ENCODE data around the gene ZNF778.
A peak's percentile ranks its signal among the peaks of the same experiment; 100 is the strongest.
"Not testable (repeated sequence)": the region's sequence is repeated elsewhere in the genome, so short reads cannot be mapped to it uniquely, and the experiment has no call there.

The ZNF778 gene

DNA sequence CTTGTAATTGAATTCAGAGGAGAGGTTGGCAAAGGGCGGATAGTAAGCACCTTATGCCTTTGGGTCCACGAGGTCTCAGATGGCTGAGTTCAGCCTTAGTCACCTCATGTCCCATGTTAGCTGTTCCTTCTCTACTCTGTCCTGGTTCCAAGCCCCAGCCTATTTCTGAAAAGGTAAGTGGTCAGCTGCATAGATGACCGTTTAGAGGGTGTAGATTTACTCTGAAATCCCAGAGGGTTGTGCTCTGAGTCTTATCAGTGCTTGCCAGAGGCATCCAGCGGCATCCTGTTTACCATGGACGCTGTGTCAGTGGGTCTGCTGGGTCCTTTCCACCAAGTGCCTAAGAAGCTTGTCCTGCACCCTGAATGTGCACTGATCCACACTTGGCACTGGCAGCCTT is 1.9 kb downstream of the ZNF778 start:
- DNase-seq: no peak

DNA sequence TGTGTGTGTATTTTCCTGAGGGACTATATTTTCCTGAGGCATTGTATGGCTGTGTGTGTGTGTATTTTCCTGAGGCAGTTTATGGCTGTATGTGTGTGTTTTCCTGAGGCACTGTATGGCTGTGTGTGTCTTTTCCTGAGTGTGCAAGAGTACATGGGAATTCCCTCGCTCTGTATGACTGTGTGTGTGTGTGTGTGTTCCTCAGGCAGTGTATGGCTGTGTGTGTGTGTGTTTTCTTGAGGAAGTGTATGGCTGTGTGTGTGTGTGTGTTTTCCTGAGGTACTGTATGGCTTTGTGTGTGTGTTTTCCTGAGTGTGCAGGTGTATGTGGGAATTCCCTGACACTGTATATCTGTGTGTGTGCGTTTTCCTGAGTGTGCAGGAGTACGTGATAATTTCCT is 4.1 kb downstream of the ZNF778 start:
- no peak for DNase-seq

DNA sequence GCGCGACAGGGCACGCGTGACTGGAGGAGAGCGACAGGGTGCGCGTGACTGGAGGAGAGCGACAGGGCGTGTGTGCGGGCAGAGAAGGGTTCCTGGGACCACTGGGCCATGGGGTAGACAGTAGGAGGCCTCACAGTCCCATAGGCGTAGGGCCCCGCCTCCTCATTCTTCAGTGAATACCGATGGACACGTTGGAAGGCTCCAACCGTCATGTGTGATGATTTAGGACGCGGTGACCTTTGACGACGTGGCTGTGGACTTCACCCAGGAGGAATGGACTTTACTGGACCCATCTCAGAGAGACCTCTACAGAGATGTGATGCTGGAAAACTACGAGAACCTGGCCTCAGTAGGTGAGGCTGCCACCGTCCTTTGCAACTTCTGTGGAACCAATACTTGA is 5.4 kb downstream of the ZNF778 start:
- no peak for DNase-seq

DNA sequence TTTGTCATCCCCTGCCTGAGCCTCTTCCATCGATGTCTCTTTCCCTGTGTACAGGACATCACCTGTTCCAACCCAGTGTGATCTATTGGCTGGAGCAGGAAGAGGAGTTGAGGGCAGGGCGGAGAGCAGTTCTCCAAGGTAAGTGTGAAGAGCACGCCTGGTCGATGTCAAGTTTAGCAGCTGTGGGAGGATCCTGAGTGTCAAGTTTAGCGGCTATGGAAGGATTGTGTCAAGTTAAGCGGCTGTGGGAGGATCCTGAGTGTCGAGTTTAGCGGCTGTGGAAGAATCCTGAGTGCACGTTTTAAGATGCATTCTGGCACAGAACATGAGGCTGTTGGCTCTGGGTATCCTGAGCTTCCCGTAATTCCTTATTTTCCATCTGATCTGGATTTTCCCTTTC is 7.2 kb downstream of the ZNF778 start:
- no peak for DNase-seq

DNA sequence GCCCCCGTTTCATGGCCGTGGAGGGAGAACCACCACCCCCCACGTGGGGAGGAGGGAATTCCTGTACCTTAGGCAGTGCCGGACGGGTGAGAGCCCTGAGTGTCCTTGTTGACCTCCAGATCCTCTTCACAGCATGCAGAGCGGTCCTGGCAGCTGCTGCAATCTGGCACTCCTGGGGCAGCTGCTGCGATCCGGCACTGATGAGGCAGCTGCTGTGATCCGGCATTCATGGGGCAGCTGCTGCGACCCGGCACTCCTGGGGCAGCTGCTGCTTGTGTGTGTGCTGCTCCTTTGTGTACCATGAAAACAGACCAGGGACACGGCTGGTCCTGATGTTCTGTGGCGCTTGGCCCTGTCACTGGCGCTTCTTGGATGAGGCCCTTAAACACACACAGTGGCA is 12.8 kb downstream of the ZNF778 start:
- peak; percentile 71 for DNase-seq

DNA sequence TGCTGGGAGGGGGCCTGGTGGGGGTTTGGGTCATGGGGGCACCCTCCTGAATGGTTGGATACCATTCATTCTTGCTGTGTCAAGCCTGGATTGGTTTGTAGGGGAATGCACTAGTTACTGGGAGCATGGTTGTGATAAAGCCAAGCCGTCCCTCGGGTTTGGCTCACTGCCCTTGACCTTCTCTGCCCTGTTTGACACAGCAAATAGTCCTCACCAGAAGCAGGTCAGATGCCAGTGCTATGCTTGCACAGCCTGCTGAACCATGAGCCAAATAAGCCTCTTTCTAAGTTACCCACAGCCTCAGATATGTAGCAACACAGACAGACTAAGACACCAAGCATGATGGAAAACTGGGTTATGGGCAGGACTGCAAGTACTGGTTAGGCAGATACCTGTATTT is 14.6 kb downstream of the ZNF778 start:
- no peak for DNase-seq

DNA sequence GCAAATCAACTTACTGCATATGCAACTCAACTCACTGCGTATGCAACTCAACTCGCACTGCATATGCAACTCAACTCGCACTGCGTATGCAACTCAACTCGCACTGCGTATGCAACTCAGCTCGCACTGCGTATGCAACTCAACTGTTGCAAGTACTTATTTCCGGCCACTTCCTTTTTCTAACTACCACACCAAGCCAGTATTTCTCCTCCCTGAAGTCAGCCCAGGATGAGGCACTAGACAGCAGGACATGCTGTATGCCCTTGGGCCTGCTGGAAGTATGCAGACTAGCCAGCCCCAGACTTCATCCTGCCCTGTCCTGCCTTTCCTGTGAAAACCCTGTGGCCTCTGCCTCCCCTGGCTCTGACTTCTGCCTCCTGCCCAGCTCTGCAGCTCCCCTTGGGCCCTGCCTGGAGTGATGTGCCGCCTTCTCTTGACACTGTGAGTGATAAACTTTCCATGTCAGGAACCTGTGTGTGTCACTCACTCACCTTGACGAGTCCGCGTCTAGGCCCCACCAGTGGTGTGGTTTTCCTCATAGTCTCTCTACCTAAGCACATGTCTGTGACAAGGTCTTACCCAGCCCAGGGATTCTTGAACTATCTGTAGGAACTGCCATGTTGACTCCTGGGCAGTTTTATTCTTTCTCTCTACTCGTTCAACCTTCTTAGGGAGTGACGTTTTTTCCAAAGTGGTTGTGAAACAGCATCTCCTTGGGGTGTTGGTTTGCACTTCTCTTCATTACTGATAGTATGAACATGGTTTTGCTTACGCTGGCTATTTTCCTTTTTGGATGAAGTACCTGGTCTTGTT is 16.4 kb downstream of the ZNF778 start:
- no peak for DNase-seq

DNA sequence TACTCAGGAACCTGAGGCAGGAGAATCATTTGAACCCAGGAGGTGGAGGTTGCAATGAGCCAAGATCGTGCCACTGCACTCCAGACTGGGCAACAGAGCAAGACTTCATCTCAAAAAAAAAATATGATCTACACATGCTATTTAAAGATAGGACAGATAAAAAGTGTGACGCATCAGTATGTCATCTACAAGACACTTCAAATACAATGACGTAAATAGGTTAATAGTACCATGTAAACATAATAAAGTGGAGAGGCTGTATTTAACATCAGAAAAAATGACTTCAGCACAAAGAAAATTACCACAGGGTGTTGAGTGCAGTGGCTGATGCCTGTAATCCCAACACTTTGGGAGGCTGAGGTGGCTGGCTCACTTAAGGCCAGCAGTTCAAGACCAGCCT is 20.2 kb downstream of the ZNF778 start:
- DNase-seq: no peak

DNA sequence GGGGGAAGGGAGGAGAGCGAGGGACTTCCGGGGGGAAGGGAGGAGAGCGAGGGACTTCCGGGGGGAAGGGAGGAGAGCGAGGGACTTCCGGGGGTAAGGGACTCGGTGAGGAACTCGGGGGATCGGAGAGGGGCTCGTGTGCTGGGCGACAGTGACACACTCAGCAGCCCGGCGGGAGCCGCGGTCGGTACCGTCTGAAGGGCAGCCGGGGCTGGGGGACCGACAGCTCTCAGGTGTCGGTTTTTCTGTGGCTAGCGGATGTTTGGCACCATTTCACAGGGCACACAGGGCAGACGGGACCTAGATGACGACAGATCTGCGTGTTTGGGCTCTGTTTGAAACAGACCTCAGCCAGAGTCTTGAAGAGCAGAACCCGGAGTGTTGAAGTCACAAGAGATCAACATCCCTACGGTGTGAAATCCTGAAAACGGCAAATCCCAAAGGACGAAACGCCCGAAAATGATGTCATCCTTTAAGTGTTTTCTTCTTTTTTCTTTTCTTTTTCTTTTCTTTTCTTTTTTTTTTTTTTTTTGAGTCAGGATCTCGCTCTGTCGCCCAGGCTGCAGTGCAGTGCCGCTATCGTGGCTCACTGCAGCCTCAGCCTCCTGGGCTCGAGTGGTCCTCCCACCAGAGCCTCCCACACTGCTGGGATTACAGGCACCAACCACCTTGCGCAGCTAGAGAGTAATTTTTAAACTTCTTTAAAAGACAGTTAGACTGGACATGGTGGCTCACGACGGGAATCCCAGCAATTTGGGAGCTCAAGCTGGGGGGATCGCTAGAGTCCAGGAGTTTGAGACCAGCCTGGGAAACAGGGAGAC is 23.9 kb downstream of the ZNF778 start:
- DNase-seq: peak; percentile 83

DNA sequence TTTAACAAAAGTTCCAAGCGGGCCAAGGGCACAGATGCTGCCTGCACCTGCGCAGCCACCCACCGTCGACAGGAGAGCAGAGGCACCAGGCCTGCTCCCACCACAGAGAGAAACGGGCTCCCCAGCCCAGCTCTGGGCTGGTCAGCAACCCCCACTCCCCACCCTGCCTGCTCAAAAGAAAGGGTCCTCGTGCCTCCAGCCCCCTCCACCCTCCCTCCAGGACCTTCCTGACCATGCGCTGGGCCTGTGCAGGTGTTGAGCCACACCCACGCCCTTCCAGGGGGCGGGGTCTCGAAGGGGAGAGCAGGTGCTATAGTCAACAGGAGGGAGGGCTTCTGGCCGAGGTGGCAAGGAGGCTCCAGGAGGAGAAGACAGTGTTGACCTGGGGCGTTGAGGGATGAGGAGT is 25.3 kb downstream of the ZNF778 start:
- DNase-seq: no peak

DNA sequence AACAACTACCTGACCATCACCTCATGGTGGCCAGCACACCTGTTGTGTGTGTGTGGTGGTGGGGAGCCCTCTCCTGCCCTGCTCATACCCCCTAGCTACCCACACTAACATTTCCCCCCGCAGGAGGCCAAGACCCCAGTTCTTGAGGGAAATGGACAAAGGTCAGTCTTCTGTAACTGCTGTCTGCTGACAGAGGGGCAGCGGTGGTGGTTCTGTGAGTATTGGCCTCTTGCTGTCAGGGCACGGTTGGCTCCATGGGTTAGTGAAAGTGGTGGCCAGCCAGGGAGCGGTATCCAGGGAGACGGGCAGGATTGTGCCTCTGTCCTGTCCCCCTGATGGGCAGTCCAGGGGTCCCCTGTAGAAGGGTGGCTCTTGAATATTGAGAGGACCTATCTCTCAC is 26.2 kb downstream of the ZNF778 start:
- no peak for DNase-seq

DNA sequence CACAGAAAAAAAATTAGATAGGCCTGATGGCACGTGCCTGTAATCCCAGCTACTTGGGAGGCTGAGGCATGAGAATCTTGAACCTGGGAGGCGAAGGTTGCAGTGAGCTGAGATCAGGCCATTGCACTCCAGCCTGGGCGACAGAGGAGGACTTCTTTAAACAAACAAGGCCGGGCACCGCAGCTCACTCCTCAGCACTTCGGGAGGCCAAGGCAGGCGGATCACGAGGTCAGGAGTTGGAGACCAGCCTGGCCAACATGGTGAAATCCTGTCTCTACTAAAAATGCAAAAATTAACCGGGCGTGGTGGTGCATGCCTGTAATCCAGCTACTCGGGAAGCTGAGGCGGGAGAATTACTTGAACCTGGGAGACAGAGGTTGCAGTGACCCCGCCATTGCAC is 26.8 kb downstream of the ZNF778 start:
- DNase-seq: not testable (repeated sequence)

DNA sequence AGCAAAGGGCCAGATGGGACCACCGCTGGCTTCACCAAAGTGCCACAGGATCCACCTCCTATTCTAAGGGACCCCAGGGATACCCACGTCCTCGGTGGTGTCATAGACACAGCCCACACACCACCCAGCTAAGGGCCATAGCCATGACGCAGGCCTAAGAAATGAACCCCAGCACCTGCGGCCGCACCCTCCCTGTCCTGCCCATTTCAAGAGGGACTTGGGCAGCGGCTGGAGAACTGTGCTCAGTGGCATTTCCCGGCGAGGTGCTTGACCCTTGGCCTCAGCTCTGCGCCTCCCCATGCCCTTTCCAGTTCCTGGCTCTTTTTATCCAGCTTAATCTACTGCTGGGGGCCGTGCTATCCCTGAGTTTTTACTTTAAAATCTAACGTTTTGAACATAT is 27.3 kb downstream of the ZNF778 start:
- no peak for DNase-seq

DNA sequence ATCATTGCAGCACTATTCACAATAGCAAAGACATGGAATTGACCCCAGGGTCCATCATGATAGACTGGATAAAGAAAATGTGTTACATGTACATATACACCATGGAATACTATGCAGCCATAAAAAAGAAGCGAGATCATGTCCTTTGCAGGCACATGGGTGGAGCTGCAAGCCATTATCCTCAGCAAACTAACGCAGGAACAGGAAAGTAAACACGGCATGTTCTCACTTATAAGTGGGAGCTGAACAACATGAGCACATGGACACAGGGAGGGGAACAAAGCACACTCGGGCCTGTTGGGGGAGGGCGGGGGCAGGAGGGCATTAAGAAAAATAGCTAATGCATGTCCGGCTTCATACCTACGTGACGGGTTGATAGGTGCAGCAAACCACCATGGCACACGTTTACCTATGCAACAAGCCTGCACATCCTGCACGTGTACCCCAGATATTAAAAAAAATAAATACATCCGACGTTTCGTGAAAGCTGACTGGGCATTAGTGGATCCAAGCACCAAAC is 28.9 kb downstream of the ZNF778 start:
- no peak for DNase-seq

DNA sequence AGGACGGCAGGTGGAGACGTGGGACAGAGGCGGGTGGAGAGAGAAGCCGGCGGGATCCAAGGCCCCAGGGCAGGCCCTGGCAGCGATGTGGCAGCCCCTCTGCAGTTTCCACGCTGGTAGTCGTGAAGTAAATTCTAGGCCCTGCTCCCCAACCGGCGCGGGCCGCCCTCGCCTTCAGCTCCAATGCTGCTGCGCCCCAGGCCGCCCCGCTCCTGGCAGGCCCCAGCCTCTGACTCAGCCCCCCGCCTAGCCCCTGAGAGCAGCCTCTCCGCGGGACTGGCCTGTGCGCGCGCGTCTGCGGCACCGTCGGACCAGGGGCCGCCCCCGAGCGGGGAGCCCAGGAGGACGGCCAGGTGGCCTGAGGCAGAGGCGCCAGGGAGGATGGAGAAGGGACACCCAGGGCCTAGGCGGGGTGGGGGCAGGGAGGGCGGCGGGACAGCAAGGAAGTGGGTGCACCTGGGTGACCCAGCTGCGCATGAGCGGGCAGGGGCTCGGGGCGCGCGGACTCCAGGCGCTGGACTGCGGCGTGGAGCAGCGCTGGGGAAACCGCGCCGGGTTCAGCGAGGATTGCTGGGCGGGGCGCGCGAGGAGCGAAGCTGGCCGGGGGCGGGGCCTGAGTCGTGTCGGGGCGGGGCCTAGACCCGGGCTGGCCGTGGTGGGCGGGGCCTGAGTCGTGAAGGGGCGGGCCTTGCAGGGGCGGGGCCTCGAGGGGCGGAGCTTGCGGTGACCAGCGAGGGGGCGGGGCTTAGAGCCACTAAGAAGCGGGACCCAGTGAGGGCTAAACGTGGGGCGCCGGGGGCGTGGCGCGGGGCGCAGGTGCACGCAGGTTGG is 29.6 kb downstream of the ZNF778 start:
- peak; percentile 90 for DNase-seq

DNA sequence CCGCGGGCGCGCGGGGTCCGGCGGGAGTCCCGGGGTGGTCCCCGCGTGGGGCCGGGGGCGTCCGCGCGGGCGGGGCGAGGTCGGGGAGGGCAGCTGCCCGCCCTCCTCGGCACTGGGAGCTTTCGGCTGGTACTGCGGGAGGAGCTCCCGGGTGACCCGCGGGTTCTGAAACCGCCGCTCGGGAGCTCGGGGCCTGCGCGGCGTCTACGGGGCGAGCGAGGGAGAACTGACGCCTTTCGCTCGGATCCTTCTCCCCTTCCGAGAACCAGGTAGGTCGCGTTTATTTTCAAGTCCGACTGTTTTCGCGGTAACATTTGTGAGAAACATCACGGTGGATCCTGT is 30.2 kb downstream of the ZNF778 start:
- DNase-seq: not testable (repeated sequence)

DNA sequence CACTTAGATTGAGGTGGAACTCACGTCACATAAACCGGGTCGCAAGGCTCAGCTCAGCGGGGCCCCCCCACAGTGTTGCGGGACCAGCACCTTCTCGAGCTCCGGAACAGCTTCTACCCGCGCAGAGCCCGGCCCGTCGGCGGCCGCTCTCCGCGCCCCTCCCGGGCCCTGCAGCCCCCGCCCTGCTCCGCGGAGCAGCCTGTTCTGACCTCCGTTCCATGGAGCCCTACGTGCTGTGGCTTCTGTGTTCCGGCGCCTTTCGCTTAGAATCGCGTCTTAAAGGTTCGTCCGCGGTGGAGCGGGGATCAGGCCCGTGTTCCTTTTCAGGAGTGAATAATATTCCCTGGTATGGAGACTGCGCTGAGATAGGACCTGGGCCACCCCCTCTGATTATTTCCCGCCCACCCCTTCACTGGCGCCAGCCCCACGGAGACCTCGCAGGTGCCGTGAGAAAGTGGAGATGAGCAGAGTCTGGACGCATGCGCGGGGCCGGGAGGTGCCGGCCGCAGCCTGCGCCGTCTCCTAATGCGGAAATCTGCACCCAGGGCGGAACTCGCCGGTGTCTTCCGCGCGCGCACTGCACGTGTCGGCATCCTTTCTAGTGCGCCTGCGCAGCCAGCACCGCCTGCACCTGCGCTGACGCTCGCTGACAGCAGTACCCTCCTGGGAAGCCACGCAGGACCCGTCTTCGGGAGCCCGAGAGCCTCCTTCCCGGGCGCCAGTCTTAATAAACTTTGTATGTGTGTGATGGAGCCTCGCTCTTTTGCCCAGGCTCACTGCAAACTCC is 30.9 kb downstream of the ZNF778 start:
- no peak for DNase-seq

DNA sequence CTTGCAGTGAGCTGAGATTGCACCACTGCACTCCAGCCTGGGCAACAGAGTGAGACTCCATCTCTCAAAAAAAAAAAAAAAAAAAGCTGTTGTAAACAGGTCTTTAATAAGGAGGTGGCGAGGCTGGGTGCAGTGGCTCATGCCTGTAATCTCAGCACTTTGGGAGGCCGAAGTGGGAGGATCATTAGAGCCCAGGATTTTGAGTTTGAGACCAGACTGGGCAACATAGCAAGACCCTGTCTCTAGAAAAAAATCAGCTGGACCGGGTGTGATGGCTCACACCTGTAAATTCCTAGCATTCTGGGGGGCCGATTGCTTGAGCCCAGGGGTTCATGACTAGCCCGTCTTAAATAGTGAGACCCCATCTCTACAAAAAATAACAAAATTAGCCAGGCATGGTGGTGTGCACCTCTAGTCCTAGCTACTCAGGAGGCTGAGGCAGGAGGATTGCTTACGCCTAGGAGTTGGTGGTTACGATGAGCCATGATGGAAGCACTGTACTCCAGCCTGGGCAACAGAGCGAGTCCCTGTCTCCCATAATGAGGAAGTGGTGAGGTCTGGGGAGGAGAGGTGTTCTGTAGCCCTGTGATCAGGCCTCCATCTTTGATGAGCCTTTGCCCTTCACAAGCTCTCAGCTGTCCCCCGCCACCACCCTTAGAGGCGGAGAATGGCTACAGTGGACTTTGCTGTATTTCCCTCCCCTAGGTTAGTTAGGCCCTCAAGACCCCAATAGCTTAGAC is 36.2 kb downstream of the ZNF778 start:
- no peak for DNase-seq

DNA sequence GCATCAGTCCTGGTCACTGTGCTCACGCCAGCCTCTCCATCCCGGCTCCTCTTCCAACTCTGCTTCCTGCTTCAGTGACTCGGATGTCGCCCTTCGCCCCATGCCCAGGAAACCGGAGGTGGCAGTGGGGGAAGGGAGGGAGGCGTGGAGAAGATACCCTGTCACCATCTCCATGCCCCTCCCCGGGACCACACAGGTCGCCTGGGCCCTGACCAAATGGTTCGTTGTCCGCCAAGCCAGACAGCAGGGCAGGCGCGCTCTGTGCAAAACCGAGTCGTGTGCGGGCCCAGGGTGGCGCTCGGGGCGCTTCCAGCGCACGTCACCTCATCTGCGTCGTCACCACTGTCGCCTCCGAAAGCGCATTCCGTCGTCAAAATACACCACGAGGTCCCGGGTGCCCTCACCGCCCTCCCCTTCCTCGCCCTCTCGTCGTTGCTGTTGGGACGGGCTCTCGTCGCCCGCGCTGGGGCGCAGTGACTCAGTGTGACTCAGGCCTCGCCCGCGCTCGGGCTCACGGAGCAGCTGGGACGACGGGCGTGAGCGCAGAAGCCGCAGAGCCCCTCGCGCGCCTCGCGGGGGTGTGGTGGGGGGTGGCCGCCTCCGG is 39.2 kb downstream of the ZNF778 start:
- DNase-seq: peak; percentile 55

DNA sequence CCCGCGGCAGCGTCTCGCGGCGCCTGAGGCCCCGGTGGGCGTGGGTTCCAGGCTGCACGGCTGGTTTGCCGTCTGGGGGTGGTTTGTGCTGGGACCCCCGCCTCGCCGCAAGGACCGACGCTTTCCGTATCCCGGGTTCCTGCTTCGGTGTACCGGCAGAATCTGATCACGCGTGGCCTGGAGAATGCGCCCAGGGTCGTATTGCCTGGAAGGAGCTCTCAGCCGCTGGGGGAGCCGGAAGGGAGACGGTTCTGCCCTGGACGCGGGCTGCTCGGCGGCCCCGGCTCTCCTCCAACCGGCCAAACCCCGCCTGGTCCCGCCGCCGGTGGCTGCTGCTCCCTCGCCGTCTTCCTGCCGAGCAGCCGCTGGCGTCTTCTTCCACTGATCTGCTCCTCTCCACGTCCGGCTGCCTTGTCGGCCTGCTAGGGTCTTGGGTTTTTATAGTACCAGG is 39.8 kb downstream of the ZNF778 start:
- no peak for DNase-seq
